Fibroblast of skin of scalp (primary cell): ENCODE results near the gene TOMM40L.
"Not testable (repeated sequence)": the region's sequence is repeated elsewhere in the genome, so short reads cannot be mapped to it uniquely, and the experiment has no call there.

ENCODE experiments used
- DNase-seq: peaks from one replicate; pipeline ENCODE4 v3.0.0-alpha.2; 2013

TOMM40L gene

GRCh38 chr1:161222175-161223019, 3.5 kb upstream of the TOMM40L start:
- no peak for DNase-seq

- no peak for DNase-seq
Observed at GRCh38 chr1:161223805-161224694, 1.8 kb upstream of the TOMM40L start.

- not testable (repeated sequence) for DNase-seq
Observed at GRCh38 chr1:161224695-161225087, 1.2 kb upstream of the TOMM40L start.

- no peak for DNase-seq
Observed at GRCh38 chr1:161225178-161225533, 704 bp upstream of the TOMM40L start.

- no peak for DNase-seq
Observed at GRCh38 chr1:161226320-161226711, 456 bp downstream of the TOMM40L start.

- DNase-seq, result no peak
Observed at GRCh38 chr1:161226759-161227158, 899 bp downstream of the TOMM40L start.

GRCh38 chr1:161227196-161227871, 1.5 kb downstream of the TOMM40L start:
- DNase-seq, result peak; percentile 73

GRCh38 chr1:161228032-161228431, 2.2 kb downstream of the TOMM40L start:
- no peak for DNase-seq

GRCh38 chr1:161229896-161230295, 4.0 kb downstream of the TOMM40L start:
- DNase-seq, result no peak

- DNase-seq, result no peak
Observed at GRCh38 chr1:161230762-161231161, 4.9 kb downstream of the TOMM40L start.

GRCh38 chr1:161233102-161233501, 7.2 kb downstream of the TOMM40L start:
- DNase-seq, result no peak

- no peak for DNase-seq
Observed at GRCh38 chr1:161235957-161236775, 10.3 kb downstream of the TOMM40L start.

GRCh38 chr1:161238039-161238473, 12.2 kb downstream of the TOMM40L start, which contains the start of gene NR1I3:
TSS of gene NR1I3 (minus strand) at chr1:161238203. CDS start at chr1:161236565, 1,638 bp downstream.
- no peak for DNase-seq

GRCh38 chr1:161241682-161242081, 15.8 kb downstream of the TOMM40L start:
- DNase-seq, result no peak

GRCh38 chr1:161242313-161242712, 16.5 kb downstream of the TOMM40L start:
- no peak for DNase-seq

GRCh38 chr1:161244888-161245287, 19.0 kb downstream of the TOMM40L start:
- DNase-seq, result no peak

GRCh38 chr1:161250100-161250499, 24.2 kb downstream of the TOMM40L start:
- not testable (repeated sequence) for DNase-seq

GRCh38 chr1:161250829-161251228, 25.0 kb downstream of the TOMM40L start:
- DNase-seq, result no peak

- no peak for DNase-seq
Observed at GRCh38 chr1:161251579-161251978, 25.7 kb downstream of the TOMM40L start.

- not testable (repeated sequence) for DNase-seq
Observed at GRCh38 chr1:161255302-161255701, 29.4 kb downstream of the TOMM40L start.

GRCh38 chr1:161255955-161256520, 30.2 kb downstream of the TOMM40L start:
- not testable (repeated sequence) for DNase-seq
